T-cell (primary cell): ENCODE measurements around the gene RAB3C. TPM values are rescaled to one million over a fixed set of nuclear protein-coding genes. Genes with fewer than 3 reads are reported as not detected.

Experiments
- ATAC-seq, 4 experiments: fragments of 200-7000 bp in 3 of 4; fragments of 150-1000 bp in 1 of 4; cut with Tn5 transposase; replicated peaks in 1 of 4; 1 replicate in 3 of 4; 2 replicates in 1 of 4; pipeline ENCODE4 v1.10.0; 2021; ENCODE audit warnings: moderate library complexity in 3 of 4, mild to moderate bottlenecking in 2 of 4, moderate number of reproducible peaks in 1 of 4
- CTCF ChIA-PET, 2 donors: fragments of 300-600 bp; sonication (Branson Sonifier 250); formaldehyde crosslinking; loops; one replicate each; lab custom pipeline; 2022; ENCODE audit warnings: antibody characterized with exemption in 2 of 2; lab: Charles Lee
- POLR2A ChIA-PET, 2 donors: fragments of 300-600 bp; sonication (Branson Sonifier 250); formaldehyde crosslinking; loops; one replicate each; lab custom pipeline; 2022; ENCODE audit warnings: antibody characterized with exemption in 2 of 2; lab: Charles Lee
- DNase-seq, 35 experiments: peaks; one replicate each; pipeline versions ENCODE4 v3.0.0 to v3.0.0-alpha.2; 2013 to 2023
- H3K27ac ChIP-seq: one replicate; pipeline ENCODE4 v1.5.1; 2013; ENCODE audit warnings: low read length
- H3K27me3 ChIP-seq, 2 experiments: replicated peaks in 1 of 2; 1 replicate in 1 of 2; 2 replicates in 1 of 2; pipeline versions ENCODE4 v1.6.1 to v1.7.0; 2013; ENCODE audit warnings: low read length in 1 of 2, mixed read lengths in 1 of 2; ENCODE audit not compliant: control insufficient read depth in 2 of 2, insufficient read depth in 2 of 2; ENCODE audit errors: extremely low read depth in 1 of 2
- H3K36me3 ChIP-seq, 2 donors: 1 replicate in 1 of 2; 2 replicates in 1 of 2; pipeline versions ENCODE4 v1.6.1 to v1.7.0; 2013; ENCODE audit warnings: low read length in 1 of 2; ENCODE audit not compliant: control insufficient read depth in 2 of 2, insufficient read depth in 1 of 2; ENCODE audit errors: extremely low read depth in 1 of 2
- H3K4me1 ChIP-seq, 2 experiments: 1 replicate in 1 of 2; 2 replicates in 1 of 2; pipeline versions ENCODE4 v1.6.1 to v1.7.0; 2013; ENCODE audit warnings: low read length in 2 of 2, mixed read lengths in 1 of 2; ENCODE audit not compliant: insufficient read depth in 2 of 2, control insufficient read depth in 1 of 2; ENCODE audit errors: extremely low read depth in 1 of 2
- H3K4me3 ChIP-seq, 2 donors: 1 replicate in 1 of 2; 2 replicates in 1 of 2; pipeline versions ENCODE4 v1.5.1 to v1.7.0; 2013; ENCODE audit warnings: mild to moderate bottlenecking in 2 of 2, low read length in 1 of 2, moderate library complexity in 1 of 2; ENCODE audit not compliant: control insufficient read depth in 1 of 2; ENCODE audit errors: extremely low read depth in 1 of 2
- H3K9me3 ChIP-seq: 2 replicates; pipeline ENCODE4 v1.7.0; 2013
- H3K27ac Mint-ChIP-seq, 2 donors: one replicate each; pipeline ENCODE4 v1.8.0; 2020 to 2021; ENCODE audit warnings: mild to moderate bottlenecking in 2 of 2, mixed read lengths in 2 of 2
- H3K27me3 Mint-ChIP-seq, 2 donors: one replicate each; pipeline ENCODE4 v1.8.0; 2021 to 2022; ENCODE audit warnings: mixed read lengths in 2 of 2
- H3K36me3 Mint-ChIP-seq: one replicate; pipeline ENCODE4 v1.8.0; 2021; ENCODE audit warnings: mixed read lengths
- H3K4me1 Mint-ChIP-seq, 3 donors: one replicate each; pipeline ENCODE4 v1.8.0; 2020 to 2022; ENCODE audit warnings: mixed read lengths in 3 of 3, mild to moderate bottlenecking in 1 of 3
- H3K4me3 Mint-ChIP-seq, 3 donors: one replicate each; pipeline ENCODE4 v1.8.0; 2020 to 2022; ENCODE audit warnings: mild to moderate bottlenecking in 3 of 3, mixed read lengths in 3 of 3, moderate library complexity in 3 of 3
- H3K9me3 Mint-ChIP-seq, 3 donors: one replicate each; pipeline ENCODE4 v1.8.0; 2020 to 2022; ENCODE audit warnings: mixed read lengths in 3 of 3
- WGBS: methylation state at CpG from one replicate; pipeline ENCODE4 v1.1.5; 2013; ENCODE audit warnings: missing lambda C conversion rate; ENCODE audit not compliant: insufficient coverage; 5-methylcytosine and 5-hydroxymethylcytosine counted together
- total RNA-seq, 35 experiments: library from RNA in 6 of 35; stranded (reverse) in 6 of 35; fragments of 120-200 nt in 1 of 35; gene quantifications; one replicate each; pipeline versions ENCODE4 v1.2.1 to v1.2.4 and lab custom pipeline; 2013 to 2026

RAB3C gene
- total RNA-seq, 5 donors from 2014 or later (not counting 1 experiment from before 2014, with no cell fraction given): not detected

DNA sequence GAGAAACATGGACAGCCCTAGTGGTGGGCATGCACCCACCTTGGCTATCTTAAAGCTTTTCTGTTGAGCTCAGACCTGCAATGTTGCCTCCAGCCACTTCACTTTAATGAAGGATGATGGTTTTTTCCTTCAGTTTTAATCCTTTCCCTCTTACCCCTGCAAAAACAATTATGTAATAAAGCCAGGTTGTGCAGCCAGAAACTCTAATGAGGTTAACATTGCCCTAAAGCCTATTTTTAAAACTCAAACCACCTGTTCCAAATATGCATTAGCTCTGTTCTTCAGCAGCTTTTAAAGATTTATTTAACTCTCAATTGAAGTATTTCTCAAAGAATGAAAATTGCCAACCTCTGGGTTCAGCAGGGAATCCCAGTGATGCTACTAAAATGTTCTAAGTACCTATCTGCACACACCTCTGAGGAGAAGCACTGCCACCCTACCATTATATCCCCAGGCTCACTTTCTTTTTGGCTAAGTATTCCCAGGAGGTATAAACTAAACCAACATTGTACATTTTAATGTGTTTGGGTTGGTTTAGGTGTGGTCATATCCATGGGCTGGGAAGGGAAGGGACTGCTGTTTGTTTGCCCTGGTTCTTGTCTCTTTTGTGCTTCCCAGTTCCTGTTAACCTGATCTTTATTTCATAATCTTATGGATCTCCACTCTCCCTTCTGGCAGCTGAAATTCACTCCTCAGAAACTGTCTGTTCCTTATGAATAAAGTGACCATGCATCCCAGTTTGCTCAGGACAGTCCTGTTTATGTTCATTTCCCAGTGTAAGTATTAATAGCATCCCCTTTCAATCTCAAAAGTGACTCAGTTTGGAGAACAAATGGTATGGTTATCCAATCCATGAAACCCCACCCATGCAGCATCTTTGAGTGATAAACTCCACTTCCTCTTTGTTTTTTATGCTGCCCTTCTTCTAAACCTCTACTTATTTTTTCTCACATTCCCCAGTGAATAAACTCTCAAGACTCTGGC, 251.7 kb downstream of the RAB3C start:
- Histone ChIP-seq H3K4me1 (no peaks in the 10 kb centered on the region), H3K27me3 (no peaks in the 10 kb centered on the region), H3K36me3 (no peaks in the 10 kb centered on the region), H3K4me3 (no peak overlapping the region), H3K9me3 (no peaks in the 10 kb centered on the region), H3K27ac (no peak overlapping the region)
- CTCF ChIA-PET: interaction anchor here in 1 of 2 donors (1.2 kb wide), 1 partner anchor 15 kb away, joined by 3 read pairs; no protein-coding TSS in a partner anchor
- no peak overlapping the region for H3K27ac Mint-ChIP-seq
- POLR2A ChIA-PET: no interaction called here
- no peak for DNase-seq
- H3K4me3 Mint-ChIP-seq: no peak overlapping the region
- no peaks in the 10 kb centered on the region for H3K4me1 Mint-ChIP-seq
- H3K36me3 Mint-ChIP-seq: no peaks in the 10 kb centered on the region
- no peak for ATAC-seq
- peaks cover 0 to 10% (median 0%) of the 10 kb centered on the region in 3 donors for H3K9me3 Mint-ChIP-seq
- peaks cover 0 to 3% of the 10 kb centered on the region in 2 donors for H3K27me3 Mint-ChIP-seq

DNA sequence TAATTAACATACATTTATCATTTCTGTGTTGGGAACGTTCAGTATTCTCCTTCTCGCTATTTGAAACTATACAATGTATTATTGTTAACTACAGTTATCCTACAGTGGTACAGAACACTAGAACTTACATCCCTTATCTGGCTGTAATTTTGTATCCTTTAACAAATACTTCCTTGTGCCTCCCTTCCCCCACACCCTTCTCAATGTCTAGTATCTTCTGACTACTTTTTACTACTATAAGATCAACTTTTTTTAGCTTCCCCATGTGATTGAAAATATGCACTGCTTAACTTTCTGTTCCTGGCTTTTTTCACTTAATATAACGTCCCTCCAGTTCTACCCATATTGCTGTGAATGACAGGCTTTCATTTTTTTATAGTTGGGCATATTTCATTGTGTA, 253.5 kb downstream of the RAB3C start:
- no peaks in the 10 kb centered on the region for H3K36me3 ChIP-seq
- H3K27me3 Mint-ChIP-seq: peaks cover 3 to 6% of the 10 kb centered on the region in 2 donors
- H3K4me1 Mint-ChIP-seq: no peaks in the 10 kb centered on the region
- H3K36me3 Mint-ChIP-seq: no peaks in the 10 kb centered on the region
- H3K4me3 ChIP-seq: no peak overlapping the region
- no peak overlapping the region for H3K27ac Mint-ChIP-seq
- no peaks in the 10 kb centered on the region for H3K9me3 ChIP-seq
- WGBS: no CpG with 5 or more reads among the region's 3 CpGs
- POLR2A ChIA-PET: no interaction called here
- H3K27me3 ChIP-seq: peaks cover 0 to 7% of the 10 kb centered on the region in 2 experiments
- ATAC-seq (no peak), DNase-seq (no peak)
- no peak overlapping the region for H3K27ac ChIP-seq
- H3K4me1 ChIP-seq: no peaks in the 10 kb centered on the region
- CTCF ChIA-PET: no interaction called here
- no peak overlapping the region for H3K4me3 Mint-ChIP-seq
- peaks cover 7 to 23% (median 7%) of the 10 kb centered on the region in 3 donors for H3K9me3 Mint-ChIP-seq

DNA sequence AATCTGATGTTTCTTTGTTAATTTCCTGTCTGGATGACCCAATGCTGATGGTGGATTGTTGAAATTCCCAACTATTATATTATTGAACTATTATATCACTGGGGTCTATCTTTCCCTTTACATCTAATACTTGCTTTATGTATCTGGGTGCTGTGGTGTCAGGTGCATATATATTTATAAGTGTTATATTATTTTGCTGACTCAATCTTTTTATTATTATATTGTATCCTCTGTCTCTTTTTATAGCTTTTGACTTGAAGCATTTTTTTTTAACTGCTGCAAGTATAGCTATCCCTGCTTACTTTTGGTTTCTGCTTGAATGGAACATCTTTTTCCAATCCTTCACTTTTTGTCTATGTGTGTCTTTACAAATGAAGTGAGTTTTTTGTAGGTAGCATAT, 255.9 kb downstream of the RAB3C start:
- Mint-ChIP-seq H3K4me1 (no peaks in the 10 kb centered on the region), H3K4me3 (no peak overlapping the region), H3K36me3 (no peaks in the 10 kb centered on the region), H3K27ac (no peak overlapping the region), H3K9me3 (peaks cover 7 to 23% (median 7%) of the 10 kb centered on the region in 3 donors), H3K27me3 (peaks cover 6 to 11% of the 10 kb centered on the region in 2 donors)
- no peaks in the 10 kb centered on the region for H3K4me1 ChIP-seq
- DNase-seq (no peak), ATAC-seq (no peak)
- no peak overlapping the region for H3K27ac ChIP-seq
- no peak overlapping the region for H3K4me3 ChIP-seq
- H3K9me3 ChIP-seq: no peaks in the 10 kb centered on the region
- ChIA-PET POLR2A (no interaction called here), CTCF (no interaction called here)
- no peaks in the 10 kb centered on the region for H3K36me3 ChIP-seq
- H3K27me3 ChIP-seq: peaks cover 0 to 9% of the 10 kb centered on the region in 2 experiments

DNA sequence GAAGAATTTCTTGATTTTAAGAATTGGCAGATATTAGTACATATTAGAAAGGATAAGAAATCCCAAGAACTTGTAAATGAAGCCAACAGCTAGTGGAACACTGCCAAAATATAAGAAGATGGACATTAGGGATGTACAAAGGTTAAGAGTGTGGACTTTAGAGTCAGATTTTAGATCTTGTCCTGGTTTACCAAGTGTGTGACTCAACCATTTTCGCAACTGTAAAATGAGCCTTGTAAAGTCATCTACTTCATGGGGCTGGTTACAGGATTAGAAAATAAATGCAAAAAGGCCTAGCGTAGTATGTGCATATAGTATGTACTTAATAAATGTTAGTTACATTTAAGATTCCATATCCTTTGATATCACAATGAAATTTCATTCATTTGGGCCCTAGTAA, 260.0 kb downstream of the RAB3C start:
- Histone ChIP-seq H3K36me3 (no peaks in the 10 kb centered on the region), H3K9me3 (no peaks in the 10 kb centered on the region), H3K27me3 (peaks cover 0 to 12% of the 10 kb centered on the region in 2 experiments), H3K4me3 (no peak overlapping the region), H3K4me1 (no peaks in the 10 kb centered on the region), H3K27ac (no peak overlapping the region)
- Mint-ChIP-seq H3K4me1 (no peaks in the 10 kb centered on the region), H3K9me3 (peaks cover 7 to 23% (median 7%) of the 10 kb centered on the region in 3 donors), H3K27me3 (peaks cover 6 to 19% of the 10 kb centered on the region in 2 donors), H3K4me3 (no peak overlapping the region), H3K27ac (no peak overlapping the region), H3K36me3 (no peaks in the 10 kb centered on the region)
- no peak for DNase-seq
- no CpG with 5 or more reads among the region's 2 CpGs for WGBS
- no peak for ATAC-seq
- POLR2A ChIA-PET: no interaction called here
- CTCF ChIA-PET: no interaction called here

DNA sequence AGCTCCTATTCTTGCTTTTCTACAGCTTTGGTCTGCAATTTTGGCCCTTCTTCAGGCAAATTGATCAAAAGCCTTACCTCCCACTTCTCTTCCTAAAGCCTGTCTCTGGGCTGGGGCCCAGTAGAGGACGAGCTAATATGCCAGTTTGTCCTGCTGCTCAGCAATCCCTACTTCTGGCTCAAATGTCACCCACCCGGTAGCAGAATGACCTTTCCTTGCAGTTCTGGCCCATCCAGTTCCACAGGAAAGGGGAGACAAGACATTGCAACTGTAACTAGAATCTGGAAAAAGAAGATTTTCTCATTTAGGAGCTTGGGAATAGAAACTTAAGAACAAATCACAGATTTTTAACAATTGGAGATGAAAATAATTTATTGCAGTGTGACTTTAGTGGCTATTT, 261.5 kb downstream of the RAB3C start:
- no peak overlapping the region for H3K4me3 ChIP-seq
- no peaks in the 10 kb centered on the region for H3K36me3 ChIP-seq
- CTCF ChIA-PET: no interaction called here
- DNase-seq: no peak
- no peaks in the 10 kb centered on the region for H3K4me1 Mint-ChIP-seq
- POLR2A ChIA-PET: no interaction called here
- H3K27ac ChIP-seq: no peak overlapping the region
- no peaks in the 10 kb centered on the region for H3K36me3 Mint-ChIP-seq
- WGBS: no CpG with 5 or more reads among the region's 2 CpGs
- no peaks in the 10 kb centered on the region for H3K9me3 ChIP-seq
- H3K27ac Mint-ChIP-seq: no peak overlapping the region
- peaks cover 0 to 12% of the 10 kb centered on the region in 2 experiments for H3K27me3 ChIP-seq
- peaks cover 7 to 15% (median 7%) of the 10 kb centered on the region in 3 donors for H3K9me3 Mint-ChIP-seq
- peaks cover 6 to 19% of the 10 kb centered on the region in 2 donors for H3K27me3 Mint-ChIP-seq
- no peaks in the 10 kb centered on the region for H3K4me1 ChIP-seq
- no peak for ATAC-seq
- H3K4me3 Mint-ChIP-seq: no peak overlapping the region

DNA sequence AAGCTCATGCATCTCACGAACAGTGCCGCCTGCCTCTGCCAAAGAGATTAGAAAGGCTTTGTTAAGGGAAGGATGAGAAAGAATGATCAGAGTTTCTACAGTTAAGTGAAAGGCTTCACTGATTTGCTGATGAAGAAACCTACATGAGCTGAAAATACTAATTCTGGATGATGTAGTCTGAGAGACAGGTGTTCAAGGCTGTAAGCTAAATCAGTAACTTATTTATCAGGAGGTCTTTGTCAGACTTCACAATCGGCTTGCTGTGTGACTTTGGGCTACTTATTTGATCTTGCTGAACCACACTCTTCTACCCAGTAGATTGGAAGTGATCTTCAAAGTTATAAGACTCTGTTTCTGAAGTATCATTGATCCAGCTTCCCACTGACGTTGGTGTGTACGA, 264.2 kb downstream of the RAB3C start:
- ChIA-PET CTCF (interaction anchor here in 1 of 2 donors (0.7 kb wide), 1 partner anchor 11 kb away, joined by 3 read pairs; no protein-coding TSS in a partner anchor), POLR2A (no interaction called here)
- Histone ChIP-seq H3K36me3 (no peaks in the 10 kb centered on the region), H3K4me1 (no peaks in the 10 kb centered on the region), H3K27ac (no peak overlapping the region), H3K9me3 (no peaks in the 10 kb centered on the region), H3K27me3 (peaks cover 0 to 3% of the 10 kb centered on the region in 2 experiments), H3K4me3 (no peak overlapping the region)
- 88% methylated on average over 2 of the region's 5 CpGs for WGBS
- H3K27me3 Mint-ChIP-seq: peaks cover 7 to 13% of the 10 kb centered on the region in 2 donors
- H3K9me3 Mint-ChIP-seq: no peaks in the 10 kb centered on the region
- no peak overlapping the region for H3K4me3 Mint-ChIP-seq
- DNase-seq (no peak), ATAC-seq (no peak)
- no peaks in the 10 kb centered on the region for H3K4me1 Mint-ChIP-seq
- H3K36me3 Mint-ChIP-seq: no peaks in the 10 kb centered on the region
- no peak overlapping the region for H3K27ac Mint-ChIP-seq
